Caki2 (cell line): ENCODE data around the gene PPP2R2B. TPM values are rescaled to one million over a fixed set of nuclear protein-coding genes. Genes with fewer than 3 reads are reported as not detected.

Experiments used
- DNase-seq: peaks from one replicate; pipeline ENCODE4 v3.0.0-alpha.2; 2015; ENCODE audit warnings: low read depth
- in situ Hi-C: cut with HindIII; loops from 2 replicates; pipeline ENCODE4 v1.10.0; 2016; ENCODE audit warnings: low sequenced_read_pairs, low pct_unique_long_range_greater_than_20kb, mixed read lengths
- total RNA-seq: library from RNA; depleted of rRNA; stranded (reverse); fragments of >200 nt; shearing (Covaris generic); gene quantifications from 2 replicates; pipeline ENCODE4 v1.2.3, GENCODE V29; 2014; ENCODE audit warnings: low replicate concordance

Gene PPP2R2B
- total RNA-seq, 1 experiment from 2014 or later = 10.8 TPM

DNA sequence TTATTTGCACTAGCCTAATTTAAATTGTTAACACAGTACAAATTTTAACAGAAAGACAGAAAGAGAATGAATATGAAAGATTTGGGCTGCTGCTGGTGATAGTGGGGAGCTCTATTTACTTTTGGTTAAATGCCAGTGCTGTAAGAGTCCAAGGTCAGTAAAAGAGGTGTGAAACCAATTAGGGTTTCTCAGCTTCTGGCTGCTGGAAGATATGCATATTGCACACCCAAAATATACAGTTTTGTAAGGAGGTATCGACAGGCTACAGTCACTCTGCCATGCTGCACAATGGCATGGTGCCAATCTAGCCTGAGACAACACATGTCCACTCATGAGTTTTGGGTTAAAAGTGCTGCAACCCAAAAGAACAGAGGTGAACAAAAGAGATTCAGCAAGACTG lies 79.3 kb downstream of the PPP2R2B start:
- no peak for DNase-seq
- in situ Hi-C loops = no loop called here

DNA sequence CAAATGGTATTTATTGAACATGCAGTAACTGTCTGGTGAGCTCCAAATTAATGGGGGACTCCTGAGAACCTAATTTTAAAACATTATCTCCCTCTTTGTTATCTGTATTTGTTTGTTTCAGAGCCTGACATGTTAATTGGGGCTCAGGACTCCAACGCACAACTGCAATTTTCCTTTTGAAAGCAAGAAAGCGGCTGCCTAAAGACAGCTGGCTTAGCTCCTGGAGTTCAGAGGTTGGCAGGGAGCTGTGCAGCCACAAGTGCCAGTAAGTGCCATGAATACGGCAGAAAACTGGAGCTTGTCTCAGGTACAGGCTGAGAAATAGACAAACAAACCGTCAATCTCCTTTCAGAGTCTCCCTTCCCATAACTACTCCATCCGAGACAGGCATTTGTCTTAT lies 80.9 kb downstream of the PPP2R2B start:
- in situ Hi-C loops = no loop called here
- no peak for DNase-seq

DNA sequence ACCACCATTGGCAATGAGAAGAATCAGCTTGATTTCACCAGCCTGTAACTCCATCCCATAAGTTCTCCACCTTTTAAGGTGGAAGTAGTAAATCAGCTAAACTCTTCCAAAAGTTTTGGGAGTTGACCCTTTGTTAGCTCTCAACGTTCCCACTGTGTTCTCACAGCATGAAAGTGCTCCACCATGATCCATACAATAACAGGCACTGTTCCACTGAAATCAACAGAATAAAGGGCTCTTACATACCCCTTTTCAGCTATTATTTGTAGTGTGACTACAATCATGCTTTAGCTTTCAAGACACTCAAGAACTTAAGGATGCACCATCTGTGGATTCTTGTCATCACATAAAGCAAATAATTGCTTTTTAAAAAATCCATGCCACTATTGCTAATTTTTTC lies 81.6 kb downstream of the PPP2R2B start:
- in situ Hi-C loops = no loop called here
- DNase-seq = no peak

DNA sequence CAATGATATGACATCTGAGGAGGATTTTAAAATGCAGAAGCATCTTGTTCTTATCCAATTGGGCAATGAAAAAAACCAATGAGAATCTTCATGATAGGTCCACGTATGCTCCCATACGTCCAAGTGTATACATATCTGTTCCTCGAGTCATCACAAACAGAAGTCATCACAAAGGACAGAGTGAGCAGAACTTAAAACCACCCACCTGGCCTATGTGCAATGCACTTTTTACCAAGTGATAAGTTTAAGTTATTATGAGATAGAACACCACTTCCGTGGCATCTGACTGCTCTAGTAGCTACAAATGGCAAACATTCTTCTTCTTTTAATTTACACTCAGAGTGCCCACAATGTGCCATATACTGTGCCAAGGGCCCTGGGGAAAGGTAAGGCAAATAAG lies 82.4 kb downstream of the PPP2R2B start:
- in situ Hi-C loops = no loop called here
- DNase-seq = no peak

DNA sequence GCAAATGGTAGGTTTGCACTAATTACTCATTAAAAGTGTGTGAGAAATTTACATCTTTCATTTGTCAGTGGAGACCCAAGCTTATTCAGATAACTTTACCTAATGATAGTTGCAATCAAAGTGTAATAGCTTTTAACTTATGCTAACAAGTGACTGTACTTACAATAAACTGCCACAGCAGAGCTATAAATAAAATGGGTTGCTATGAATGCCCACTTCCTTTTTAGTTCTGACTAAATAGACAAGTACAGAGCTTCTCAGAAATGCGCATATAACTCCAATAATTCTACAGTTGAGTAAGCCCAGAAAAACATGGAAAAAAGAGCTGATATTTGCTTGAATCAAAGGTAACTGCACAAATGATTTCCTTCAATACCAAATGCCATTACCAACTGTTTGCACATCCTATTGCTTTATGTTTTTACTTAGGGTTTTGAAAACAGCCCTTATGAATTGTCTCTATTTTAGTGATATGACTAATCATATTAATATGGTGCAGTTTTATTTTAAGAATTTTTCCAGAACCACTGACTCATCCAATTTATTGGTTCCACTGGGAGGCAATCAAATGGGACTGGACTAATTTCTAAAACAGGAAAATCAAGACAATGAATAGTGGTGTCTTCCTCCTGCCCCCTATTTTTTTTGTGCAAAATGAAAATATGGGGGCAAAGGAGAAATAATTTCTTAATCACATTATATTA lies 84.1 kb downstream of the PPP2R2B start:
- no peak for DNase-seq
- in situ Hi-C loops = no loop called here

DNA sequence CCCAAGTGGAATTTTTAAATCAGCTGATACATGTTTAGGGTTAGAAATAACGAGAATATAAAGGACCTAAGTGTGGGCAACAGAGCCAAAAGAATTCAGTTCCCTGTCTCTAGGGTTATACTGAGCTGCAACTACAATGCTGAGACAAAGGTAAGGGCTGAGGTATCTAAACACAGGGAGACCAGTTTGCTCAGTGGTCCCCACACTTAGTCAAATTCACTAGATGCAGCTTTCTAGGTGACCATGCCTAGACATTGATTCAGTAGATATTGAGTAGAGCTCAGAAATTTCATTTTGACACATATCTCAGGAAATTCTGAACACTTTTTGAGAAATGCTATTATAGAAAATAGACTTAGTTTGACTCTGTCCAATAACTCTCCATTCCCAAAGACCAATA lies 84.8 kb downstream of the PPP2R2B start:
- in situ Hi-C loops = no loop called here
- no peak for DNase-seq

DNA sequence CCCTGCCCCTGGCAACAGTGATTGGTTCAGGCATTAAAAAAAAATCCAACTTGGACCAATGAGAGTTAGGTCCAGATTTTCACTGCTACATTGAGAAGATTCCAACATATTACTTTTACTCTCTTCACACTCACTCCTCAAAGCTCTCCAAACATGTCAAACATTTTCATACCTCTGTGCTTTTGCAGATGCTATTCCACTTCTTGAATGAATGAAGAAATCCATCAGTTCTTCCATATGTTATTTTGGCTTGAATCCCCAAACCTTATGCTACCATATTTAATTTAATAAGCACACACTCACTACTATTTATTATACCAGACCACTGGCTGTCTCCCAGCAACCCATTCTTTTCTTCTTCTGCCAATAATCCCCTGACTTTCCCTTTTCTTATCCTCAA lies 87.1 kb downstream of the PPP2R2B start:
- in situ Hi-C loops = no loop called here
- DNase-seq = no peak

DNA sequence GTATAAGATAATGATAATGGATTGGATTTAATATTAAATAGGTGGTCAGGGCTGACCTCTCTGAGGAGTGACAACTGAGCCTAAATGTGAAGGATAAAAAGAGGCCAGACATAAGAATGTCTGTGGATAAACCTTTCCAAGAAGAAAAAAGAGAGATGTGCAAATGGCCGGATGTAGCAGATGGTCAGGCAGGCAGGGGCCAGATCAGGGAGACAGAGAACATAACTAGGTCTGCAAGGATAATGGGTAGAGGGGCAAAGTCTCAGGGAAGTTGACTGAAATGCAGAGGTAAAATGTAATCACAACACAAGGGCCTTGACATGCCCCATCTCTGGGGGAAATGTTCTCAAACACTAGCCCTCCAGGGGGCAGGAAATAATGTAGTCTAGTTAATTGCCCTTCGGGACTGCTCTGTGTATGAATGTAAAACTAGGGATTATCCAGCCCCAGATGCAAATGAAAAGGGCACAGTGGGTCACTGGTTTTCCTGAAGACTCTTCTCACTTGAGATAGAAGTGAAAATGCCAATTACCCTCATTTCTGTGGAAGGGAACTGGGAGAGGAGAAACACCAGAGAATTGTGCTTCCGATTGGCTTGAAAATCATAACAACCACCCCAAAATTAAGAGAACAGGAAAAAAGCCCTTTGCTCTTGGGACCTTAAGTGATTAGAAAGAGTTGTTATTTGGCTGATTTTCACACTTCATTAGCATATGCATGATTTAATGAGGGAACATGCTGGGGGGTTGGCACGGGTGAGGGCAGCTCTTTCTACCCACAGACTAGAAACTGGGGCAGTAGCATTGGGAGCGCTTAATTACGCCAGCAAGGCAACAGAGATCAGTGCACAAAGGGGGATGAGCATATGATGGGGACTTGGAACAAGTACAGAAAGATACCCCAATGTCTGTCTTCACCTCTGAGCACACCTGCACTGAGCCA lies 88.6 kb downstream of the PPP2R2B start:
- in situ Hi-C loops = no loop called here
- DNase-seq = no peak

DNA sequence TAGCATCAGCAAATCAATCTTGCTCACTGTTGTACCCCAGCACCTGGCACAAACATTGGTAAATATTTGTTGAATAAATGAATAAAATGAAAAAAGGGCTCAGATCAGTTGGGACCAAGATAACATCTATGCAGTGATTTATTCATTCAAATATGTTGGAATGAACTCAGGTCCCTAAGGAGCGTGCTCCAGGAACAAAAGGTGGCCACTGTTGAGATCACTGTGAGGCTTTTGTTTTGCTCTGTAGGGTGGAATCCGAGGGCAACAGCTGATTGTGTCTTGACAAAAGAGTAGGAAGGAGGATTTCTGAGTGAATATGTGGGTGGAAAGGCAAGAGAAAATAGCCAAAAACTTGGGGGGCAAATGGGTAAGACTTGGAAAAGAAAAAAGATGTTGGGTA lies 89.7 kb downstream of the PPP2R2B start:
- no peak for DNase-seq
- in situ Hi-C loops = no loop called here

DNA sequence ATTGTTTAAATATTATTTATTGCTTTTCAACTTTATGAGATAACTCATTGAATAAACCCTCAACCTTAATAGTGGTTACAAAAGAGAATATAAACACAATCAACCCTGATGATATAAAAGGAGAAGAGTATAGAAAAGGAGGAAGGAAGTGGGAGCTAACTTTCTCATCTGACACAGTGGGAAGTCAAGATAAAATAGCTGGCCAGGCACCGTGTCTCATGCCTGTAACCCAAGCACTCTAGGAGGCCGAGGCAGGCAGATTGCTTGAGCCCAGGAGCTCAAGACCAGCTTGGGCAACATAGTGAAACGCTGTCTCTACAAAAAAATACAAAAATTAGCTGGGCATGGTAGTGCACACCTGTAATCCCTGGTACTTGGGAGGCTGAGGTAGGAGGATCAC lies 93.5 kb downstream of the PPP2R2B start:
- DNase-seq = no peak
- in situ Hi-C loops = no loop called here

DNA sequence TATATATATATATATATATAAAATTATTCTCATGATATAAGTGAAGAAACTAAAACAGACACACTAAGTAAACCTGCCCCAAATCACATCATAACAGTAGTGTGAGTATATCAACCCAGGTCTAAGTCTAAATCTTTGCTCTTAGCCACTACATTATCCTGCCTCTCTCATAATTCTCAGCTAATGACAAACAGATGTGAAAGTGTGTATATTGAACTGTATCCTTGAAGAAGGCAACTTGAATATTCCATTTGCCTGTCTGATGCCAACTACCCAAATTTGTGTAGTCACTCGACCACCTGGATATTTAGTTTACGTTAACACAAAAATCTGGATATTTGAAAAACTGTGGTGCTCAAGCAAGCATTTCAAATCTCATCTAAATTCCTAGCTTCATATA lies 97.4 kb downstream of the PPP2R2B start:
- no peak for DNase-seq
- in situ Hi-C loops = no loop called here

DNA sequence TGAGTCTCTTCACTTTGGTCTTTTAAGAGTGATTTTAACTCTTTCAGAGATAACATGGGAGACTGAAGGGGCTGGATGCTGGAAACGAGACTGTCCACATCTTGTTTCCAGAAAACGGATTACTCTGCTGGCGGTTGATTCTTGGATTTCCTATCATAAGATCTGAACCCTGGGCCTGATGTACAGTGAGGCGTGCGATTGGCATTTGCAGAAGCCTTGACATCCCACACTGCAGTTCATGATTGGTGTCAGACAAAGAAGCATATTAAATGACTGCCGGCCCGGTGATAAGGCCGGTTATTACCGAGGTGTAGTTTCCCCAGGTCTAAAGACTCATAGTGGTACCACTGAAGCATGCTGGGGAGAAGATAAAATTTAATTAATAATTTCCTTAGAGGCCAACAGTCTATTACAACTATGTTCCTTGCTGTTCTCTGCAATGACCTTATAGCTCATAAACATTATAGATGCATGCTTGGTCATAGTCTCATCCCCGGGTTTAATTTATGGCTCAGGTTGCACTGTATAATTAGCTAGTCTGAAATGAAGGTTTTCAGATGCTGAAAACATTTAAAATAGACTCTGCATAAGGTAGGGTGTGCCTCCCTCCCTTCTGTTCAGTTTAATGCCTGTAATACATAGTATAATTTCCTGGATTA lies 99.2 kb downstream of the PPP2R2B start:
- no peak for DNase-seq
- in situ Hi-C loops = no loop called here

DNA sequence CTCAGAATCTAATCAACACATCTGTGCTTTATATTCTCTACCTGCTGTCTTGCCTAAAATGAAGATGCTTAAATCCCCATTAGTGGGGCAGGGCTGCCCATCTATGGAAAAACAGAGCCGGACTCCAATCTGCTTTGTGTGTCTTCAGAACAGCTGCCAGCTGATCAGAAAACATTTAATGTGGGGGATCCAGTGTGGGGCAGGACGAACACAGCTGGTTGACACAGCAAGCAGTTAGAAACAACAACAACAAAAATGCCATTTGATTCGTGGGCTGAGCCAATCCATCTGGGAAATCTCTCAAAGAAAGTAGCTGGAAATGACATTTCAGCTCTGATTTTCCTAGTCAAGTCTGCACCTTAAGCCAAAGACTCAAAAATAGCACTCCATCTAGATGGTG lies 99.8 kb downstream of the PPP2R2B start:
- in situ Hi-C loops = no loop called here
- DNase-seq = no peak

DNA sequence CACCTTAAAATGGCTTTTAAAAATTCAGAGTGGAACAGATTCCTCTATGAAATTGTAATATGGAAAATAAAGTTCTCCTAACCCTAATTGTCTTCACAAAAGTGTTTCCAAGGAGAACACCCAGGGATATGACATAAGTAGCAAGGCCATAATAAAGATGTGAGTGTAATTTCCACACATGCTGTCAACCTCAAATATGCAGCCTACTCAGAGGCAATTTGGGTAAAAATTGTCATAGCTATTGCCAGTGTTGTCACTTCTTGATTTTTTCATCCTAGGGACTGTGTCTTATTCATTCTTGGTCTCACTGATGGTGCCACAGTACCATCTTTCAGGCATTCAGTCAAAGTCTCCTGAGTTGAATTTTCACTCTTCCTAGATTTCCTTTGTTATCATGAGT lies 100.3 kb downstream of the PPP2R2B start:
- in situ Hi-C loops = no loop called here
- no peak for DNase-seq

DNA sequence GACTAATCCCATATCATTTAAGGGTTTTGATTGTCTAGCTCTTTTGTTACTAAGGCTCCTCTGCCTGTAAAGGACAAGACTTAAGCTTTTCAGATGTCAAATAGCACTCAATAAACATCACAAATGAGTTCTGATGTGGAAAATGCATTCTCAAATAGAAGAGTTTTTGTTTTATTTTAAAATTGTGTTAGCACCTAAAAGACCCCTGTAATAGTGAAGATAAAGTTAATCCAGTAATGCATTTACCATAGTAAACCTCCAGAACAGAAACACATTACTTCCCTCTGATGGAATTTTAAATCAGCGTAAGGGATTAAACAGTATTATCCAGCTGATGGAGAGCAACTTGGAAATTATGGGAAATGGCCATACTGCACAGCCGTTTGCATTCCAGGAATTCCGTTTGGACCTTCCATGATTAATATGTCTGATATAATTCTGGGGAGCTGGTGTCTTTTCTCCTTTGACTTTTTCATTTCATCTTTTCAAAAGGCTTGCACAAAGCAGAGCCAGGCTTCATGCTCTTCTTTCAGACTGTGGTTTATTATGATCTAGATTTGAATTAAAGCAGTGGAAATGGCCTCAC lies 105.6 kb downstream of the PPP2R2B start:
- in situ Hi-C loops = no loop called here
- no peak for DNase-seq

DNA sequence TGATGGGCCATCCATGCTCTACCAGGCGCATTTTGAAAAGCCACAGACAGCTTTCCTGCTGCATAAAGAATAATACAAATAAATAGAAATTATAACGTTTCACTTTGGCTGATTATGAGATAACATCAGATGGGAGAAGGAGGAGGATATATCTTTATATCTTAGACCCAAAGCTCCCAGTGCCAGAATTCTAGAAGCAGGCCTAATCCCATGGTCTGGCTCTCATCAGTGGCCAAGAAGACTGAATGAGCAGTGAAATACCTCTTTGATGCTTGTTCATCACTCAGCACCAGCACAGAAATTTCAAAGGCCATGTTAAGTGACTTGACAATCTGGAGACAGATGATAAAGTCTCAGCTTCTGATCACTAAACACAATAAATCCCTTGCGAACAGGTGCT lies 107.6 kb downstream of the PPP2R2B start:
- in situ Hi-C loops = no loop called here
- no peak for DNase-seq

DNA sequence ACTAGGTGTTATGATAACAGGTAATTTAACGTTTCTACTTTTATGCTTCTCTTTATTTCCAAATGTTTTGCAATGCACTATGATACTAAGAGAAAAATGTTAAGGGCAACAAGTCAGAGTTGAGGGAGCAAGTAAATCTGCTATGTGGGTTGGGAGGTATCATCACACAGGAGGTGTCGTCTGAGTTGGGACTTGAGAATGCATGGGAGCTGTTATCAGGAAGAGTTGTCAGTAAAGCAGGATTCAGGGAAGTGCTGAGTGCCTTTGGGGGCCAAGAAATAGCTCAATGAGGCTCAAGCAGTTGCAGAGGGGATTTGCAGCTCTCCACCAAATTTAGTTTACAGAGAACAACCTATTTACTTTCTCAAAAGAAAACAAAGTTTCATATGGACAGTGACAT lies 108.0 kb downstream of the PPP2R2B start:
- in situ Hi-C loops = no loop called here

DNA sequence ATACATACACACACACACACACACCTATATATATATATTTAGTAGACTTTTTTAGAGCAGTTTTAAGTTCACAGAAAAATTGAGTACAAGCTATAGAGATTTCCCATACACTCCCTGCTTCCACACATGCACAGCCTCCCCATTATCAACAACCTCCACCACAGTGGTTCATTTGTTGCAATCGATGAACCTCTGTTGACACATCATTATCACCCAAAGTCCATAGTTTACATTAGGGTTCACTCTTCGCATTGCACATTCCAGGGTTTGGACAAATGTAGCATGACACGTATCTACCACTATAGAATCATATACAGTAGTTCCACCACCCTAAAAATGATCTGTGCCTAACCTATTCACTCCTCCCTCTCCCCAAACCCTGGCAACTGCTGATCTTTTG lies 111.0 kb downstream of the PPP2R2B start:
- no peak for DNase-seq

More for the DNA sequence above, 108.0 kb downstream of the PPP2R2B start:
- DNase-seq = no peak

DNA sequence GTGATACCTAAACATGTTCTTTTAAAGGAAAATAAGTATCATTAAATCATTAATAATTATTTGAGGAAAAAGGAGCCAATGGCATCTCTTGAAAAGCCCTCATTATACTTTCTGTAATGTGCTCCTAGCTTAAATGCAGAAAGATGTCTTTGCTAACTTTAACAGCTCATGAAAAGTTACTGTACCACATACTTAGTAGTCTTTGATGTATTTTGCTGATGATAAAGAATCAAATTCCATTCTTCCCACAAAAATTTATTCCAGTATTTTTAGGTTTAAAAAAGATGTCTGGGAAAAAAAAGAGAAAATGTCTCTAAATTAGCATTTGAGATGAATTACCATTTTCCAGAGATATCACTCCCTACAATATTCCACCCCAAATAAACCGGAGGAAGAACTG lies 112.5 kb downstream of the PPP2R2B start:
- in situ Hi-C loops = no loop called here
- no peak for DNase-seq

More for the DNA sequence above, 111.0 kb downstream of the PPP2R2B start:
- in situ Hi-C loops = no loop called here
